HG02884 (cell line): ENCODE results near the gene EHBP1.
"Not testable (repeated sequence)": the region's sequence is repeated elsewhere in the genome, so short reads cannot be mapped to it uniquely, and the experiment has no call there.

Experiments used
- ATAC-seq: cut with Tn5 transposase; IDR thresholded peaks from one replicate; pipeline ENCODE4 v1.9.1; 2021; ENCODE audit warnings: mild to moderate bottlenecking, moderate library complexity; ENCODE audit not compliant: unreplicated experiment

The EHBP1 gene

GRCh38 chr2:62704654-62705006 is 883 bp upstream of the EHBP1 start:
- ATAC-seq = no peak

- ATAC-seq = no peak
Measured at GRCh38 chr2:62705859-62706720, 577 bp downstream of the EHBP1 start.

GRCh38 chr2:62706721-62707521 is 1.4 kb downstream of the EHBP1 start:
- no peak for ATAC-seq

GRCh38 chr2:62708751-62709150 is 3.2 kb downstream of the EHBP1 start:
- no peak for ATAC-seq

- no peak for ATAC-seq
Measured at GRCh38 chr2:62711832-62712494, 6.5 kb downstream of the EHBP1 start.

- not testable (repeated sequence) for ATAC-seq
Measured at GRCh38 chr2:62713196-62713595, 7.7 kb downstream of the EHBP1 start.

GRCh38 chr2:62713837-62714236 is 8.3 kb downstream of the EHBP1 start:
- no peak for ATAC-seq

- ATAC-seq = no peak
Measured at GRCh38 chr2:62716768-62717167, 11.3 kb downstream of the EHBP1 start.

- no peak for ATAC-seq
Measured at GRCh38 chr2:62717503-62718081, 12.1 kb downstream of the EHBP1 start.

- ATAC-seq = no peak
Measured at GRCh38 chr2:62718225-62718822, 12.8 kb downstream of the EHBP1 start.

- no peak for ATAC-seq
Measured at GRCh38 chr2:62719757-62720156, 14.2 kb downstream of the EHBP1 start.

GRCh38 chr2:62722679-62723078 is 17.2 kb downstream of the EHBP1 start:
- ATAC-seq = no peak

- ATAC-seq = no peak
Measured at GRCh38 chr2:62723253-62723652, 17.7 kb downstream of the EHBP1 start.

GRCh38 chr2:62724106-62724505 is 18.6 kb downstream of the EHBP1 start:
- no peak for ATAC-seq

- ATAC-seq = no peak
Measured at GRCh38 chr2:62724886-62725711, 19.6 kb downstream of the EHBP1 start.

- ATAC-seq = no peak
Measured at GRCh38 chr2:62725712-62726055, 20.2 kb downstream of the EHBP1 start.

GRCh38 chr2:62727259-62727867 is 21.9 kb downstream of the EHBP1 start:
- ATAC-seq = no peak

GRCh38 chr2:62727876-62728566 is 22.5 kb downstream of the EHBP1 start:
- no peak for ATAC-seq

- no peak for ATAC-seq
Measured at GRCh38 chr2:62731275-62731674, 25.8 kb downstream of the EHBP1 start.
